ENCODE results near the gene SRRM3.

GRCh38 chr7:76165973-76166403 is 35.7 kb upstream of the SRRM3 start:
- TF ChIP-seq EZH2 (IDR thresholded peaks at IDR 0.05; ENCODE audit: low read depth, unreplicated experiment) (no peak), EZH2phosphoT487 (IDR thresholded peaks at IDR 0.05; ENCODE audit: unreplicated experiment) (no peak), POLR2AphosphoS5 (IDR thresholded peaks at IDR 0.05; ENCODE audit: low read depth) (no peak), CTCF (conservative IDR thresholded peaks at IDR 0.05; ENCODE audit: low read depth in 2 of 2) (no peak), CREB1 (CRISPR knock-in tag; IDR thresholded peaks at IDR 0.05; ENCODE audit: low read depth) (no peak)
- TF ChIP-seq, protein P1, sequence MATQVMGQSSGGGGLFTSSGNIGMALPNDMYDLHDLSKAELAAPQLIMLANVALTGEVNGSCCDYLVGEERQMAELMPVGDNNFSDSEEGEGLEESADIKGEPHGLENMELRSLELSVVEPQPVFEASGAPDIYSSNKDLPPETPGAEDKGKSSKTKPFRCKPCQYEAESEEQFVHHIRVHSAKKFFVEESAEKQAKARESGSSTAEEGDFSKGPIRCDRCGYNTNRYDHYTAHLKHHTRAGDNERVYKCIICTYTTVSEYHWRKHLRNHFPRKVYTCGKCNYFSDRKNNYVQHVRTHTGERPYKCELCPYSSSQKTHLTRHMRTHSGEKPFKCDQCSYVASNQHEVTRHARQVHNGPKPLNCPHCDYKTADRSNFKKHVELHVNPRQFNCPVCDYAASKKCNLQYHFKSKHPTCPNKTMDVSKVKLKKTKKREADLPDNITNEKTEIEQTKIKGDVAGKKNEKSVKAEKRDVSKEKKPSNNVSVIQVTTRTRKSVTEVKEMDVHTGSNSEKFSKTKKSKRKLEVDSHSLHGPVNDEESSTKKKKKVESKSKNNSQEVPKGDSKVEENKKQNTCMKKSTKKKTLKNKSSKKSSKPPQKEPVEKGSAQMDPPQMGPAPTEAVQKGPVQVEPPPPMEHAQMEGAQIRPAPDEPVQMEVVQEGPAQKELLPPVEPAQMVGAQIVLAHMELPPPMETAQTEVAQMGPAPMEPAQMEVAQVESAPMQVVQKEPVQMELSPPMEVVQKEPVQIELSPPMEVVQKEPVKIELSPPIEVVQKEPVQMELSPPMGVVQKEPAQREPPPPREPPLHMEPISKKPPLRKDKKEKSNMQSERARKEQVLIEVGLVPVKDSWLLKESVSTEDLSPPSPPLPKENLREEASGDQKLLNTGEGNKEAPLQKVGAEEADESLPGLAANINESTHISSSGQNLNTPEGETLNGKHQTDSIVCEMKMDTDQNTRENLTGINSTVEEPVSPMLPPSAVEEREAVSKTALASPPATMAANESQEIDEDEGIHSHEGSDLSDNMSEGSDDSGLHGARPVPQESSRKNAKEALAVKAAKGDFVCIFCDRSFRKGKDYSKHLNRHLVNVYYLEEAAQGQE (IDR thresholded peaks at IDR 0.05; ENCODE audit: unreplicated experiment) = no peak

All from GM23338 (cell line).